ENCODE data around the gene CSNK1G1.
"Not testable (repeated sequence)": the region's sequence is repeated elsewhere in the genome, so short reads cannot be mapped to it uniquely, and the experiment has no call there.

CSNK1G1 gene

DNA sequence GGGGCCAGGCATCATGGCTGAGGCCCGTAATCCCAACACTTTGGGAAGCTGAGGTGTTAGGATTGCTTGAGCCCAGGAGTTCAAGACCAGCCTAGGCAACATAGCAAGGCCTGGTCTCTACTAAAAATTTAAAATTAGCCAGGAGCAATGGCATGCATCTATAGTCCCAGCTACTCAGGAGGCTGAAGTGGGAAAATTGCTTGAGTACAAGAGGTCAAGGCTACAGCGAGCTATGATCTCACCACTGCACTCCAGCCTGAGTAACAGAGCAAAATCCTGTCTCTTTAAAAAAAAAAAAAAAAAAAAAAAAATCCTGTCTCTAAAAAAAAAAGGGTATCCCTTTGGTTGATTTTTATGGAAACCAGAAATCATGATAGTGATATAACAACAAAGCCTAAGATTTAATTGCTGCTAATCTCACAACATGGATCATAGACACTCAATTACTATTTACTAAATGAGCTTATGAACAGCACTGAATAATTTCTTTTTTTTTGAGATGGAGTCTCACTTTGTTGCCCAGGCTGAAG, 13.2 kb upstream of the CSNK1G1 start:
- TF ChIP-seq POLR2A (IDR thresholded peaks at IDR 0.05; ENCODE audit: low read length): no peak
- TF ChIP-seq GATA1 (IDR thresholded peaks at IDR 0.05; ENCODE audit: low read depth, low read length): no peak
- no peak for DNase-seq

DNA sequence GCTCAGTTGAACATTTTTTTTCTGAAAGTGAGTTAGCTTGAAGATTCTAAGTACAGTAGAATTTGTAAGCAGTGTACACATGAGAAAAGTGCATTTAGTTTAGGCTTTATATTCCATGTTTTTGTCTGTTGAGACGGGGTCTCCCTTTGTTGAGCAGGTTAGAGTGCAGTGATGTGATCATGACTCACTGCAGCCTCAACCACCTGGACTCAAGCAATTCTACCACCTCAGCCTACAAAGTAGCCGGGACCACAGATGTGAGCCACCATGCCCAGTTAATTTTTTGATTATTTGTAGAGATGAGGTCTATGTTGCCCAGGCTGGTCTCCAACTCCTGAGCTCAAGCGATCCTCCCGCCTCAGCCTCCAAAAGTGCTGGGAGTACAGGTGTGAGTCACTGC, 5.3 kb upstream of the CSNK1G1 start:
- DNase-seq: no peak

GRCh38 chr15:64356710-64357040, 702 bp upstream of the CSNK1G1 start:
- no peak for DNase-seq
- no peak for TF ChIP-seq GATA1 (IDR thresholded peaks at IDR 0.05; ENCODE audit: low read depth, low read length)
- TF ChIP-seq POLR2A (IDR thresholded peaks at IDR 0.05; ENCODE audit: low read length): no peak

More for the DNA sequence above, 5.3 kb upstream of the CSNK1G1 start:
- no peak for TF ChIP-seq GATA1 (IDR thresholded peaks at IDR 0.05; ENCODE audit: low read depth, low read length)
- no peak for TF ChIP-seq POLR2A (IDR thresholded peaks at IDR 0.05; ENCODE audit: low read length)

GRCh38 chr15:64355348-64355943, 527 bp downstream of the CSNK1G1 start:
- DNase-seq: peak; percentile 41 to 53
- TF ChIP-seq POLR2A (IDR thresholded peaks at IDR 0.05; ENCODE audit: low read length): no peak

DNA sequence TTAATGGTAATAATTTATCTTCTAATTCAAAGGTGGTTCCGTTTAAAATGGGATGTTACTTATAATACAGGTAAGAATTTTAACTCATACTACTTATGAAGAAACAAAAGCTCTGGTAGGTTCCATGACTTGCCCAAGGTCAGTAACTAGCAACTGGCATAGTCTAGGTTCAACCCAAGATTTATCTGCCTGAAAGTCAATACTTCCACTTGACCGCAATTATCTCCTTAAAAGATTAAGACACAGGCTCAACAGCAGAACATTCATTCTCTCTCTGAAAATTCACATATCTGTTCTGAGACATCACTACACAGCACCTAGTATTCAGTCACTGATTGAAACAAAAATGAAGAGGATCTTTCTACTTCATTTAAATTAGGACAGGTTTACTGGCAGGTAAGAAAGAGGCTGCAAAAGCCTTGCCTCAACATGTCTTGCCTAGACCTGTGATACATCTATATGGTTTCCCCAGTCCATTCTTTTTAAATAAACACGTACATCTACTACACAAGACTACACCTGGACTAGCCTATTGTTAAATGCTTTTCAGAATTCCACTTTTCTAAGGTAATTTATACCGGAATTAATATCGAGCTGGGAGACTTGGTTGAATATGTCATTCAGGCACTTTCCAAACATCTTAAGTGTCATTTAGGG, 1.2 kb downstream of the CSNK1G1 start:
- TF ChIP-seq GATA1 (IDR thresholded peaks at IDR 0.05; ENCODE audit: low read depth, low read length) (no peak), POLR2A (IDR thresholded peaks at IDR 0.05; ENCODE audit: low read length) (no peak)
- DNase-seq: peak; percentile 29 to 37

GRCh38 chr15:64351265-64351664, 4.7 kb downstream of the CSNK1G1 start:
- TF ChIP-seq POLR2A (IDR thresholded peaks at IDR 0.05; ENCODE audit: low read length) (no peak), GATA1 (IDR thresholded peaks at IDR 0.05; ENCODE audit: low read depth, low read length) (no peak)
- DNase-seq: no peak

DNA sequence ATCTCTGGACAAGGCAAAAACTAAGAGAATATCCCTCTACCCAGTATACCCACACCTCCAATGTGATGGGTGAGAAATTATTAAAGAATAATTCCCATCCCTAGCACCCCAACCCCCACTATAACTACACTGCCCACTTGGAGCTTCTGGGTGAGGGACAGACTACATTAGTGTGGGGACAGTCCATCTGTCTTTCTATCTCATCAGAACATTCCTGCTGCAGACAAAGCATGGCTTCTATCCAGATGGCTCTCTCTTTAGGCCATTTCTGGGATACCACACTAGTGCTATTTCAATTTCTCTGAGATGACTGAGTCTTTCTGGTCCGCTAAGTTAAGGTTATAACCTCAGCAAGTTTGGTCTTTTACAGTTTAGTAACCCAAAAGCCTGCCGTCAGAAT, 6.6 kb downstream of the CSNK1G1 start:
- no peak for DNase-seq
- TF ChIP-seq POLR2A (IDR thresholded peaks at IDR 0.05; ENCODE audit: low read length) (no peak), GATA1 (IDR thresholded peaks at IDR 0.05; ENCODE audit: low read depth, low read length) (no peak)

- no peak for TF ChIP-seq GATA1 (IDR thresholded peaks at IDR 0.05; ENCODE audit: low read depth, low read length)
- DNase-seq: no peak
Measured at GRCh38 chr15:64348455-64348854, 7.5 kb downstream of the CSNK1G1 start.

GRCh38 chr15:64346242-64346641, 9.7 kb downstream of the CSNK1G1 start:
- DNase-seq: not testable (repeated sequence)

DNA sequence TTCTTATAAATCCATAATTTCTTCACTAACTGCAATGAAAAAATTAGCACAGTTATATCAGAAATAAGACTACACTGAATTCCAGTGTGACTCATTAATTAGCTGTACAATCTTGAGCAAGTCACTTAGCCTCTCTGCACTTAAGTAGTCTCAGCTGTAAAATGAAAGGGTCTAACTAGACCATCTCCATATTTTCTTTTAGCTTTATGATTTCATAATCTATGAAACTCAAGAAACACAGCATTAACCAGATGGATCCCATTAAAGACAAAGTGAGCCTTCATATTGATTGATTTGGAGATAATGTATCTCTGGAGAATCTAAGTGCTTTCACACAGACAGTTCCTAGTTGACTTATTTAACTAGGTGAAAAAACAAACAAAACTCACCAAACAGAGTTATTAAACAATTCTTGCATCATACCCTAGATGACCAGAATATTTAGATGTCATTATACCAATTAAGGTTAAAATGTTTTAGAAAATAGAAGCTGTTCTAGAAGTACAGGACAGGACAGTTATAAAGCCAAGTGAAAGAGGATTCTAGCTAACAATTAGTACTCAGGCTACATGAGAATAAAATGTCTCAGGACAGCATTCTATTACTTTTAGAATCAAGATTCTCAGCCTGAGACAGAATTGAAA, 11.2 kb downstream of the CSNK1G1 start:
- TF ChIP-seq POLR2A (IDR thresholded peaks at IDR 0.05; ENCODE audit: low read length) (no peak), GATA1 (IDR thresholded peaks at IDR 0.05; ENCODE audit: low read depth, low read length) (no peak)
- DNase-seq: no peak

DNA sequence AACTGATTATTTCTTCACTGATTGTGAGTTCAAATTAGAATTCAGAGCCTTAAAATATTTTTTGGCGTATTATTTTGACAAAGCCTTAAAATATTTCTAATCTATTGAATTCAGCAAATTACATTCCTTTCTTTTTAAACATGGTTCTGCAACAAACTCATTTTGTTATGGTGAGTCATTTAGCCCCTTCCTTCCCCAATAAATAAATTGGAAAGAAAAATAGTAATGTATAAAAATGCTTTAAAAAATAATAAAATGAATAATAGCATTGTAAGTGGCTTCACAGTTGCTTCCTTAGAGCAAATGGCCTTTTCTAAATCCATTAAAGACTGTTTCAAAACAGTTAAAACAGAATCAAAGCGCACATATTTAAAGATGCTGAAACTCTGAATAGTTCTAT, 12.1 kb downstream of the CSNK1G1 start:
- no peak for DNase-seq
- TF ChIP-seq POLR2A (IDR thresholded peaks at IDR 0.05; ENCODE audit: low read length) (no peak), GATA1 (IDR thresholded peaks at IDR 0.05; ENCODE audit: low read depth, low read length) (no peak)

DNA sequence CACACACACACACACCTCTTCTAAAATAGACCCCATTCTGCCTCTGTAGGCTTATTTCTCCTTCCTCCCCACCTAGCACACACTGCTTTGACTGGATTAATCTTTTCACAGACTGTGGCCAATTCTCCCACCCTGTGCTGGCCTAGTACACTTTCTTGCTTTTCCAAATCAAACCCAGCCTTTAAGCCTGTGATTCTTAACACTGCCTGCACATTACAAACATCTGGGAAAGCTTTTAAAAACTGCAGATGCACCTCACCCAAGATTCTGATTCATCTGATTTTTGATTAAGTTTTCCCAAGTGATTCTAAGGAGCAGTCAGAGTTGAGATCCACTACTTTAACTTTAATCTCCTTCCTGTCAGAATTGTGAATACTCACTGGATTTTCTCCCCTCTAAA, 12.8 kb downstream of the CSNK1G1 start:
- TF ChIP-seq GATA1 (IDR thresholded peaks at IDR 0.05; ENCODE audit: low read depth, low read length) (no peak), POLR2A (IDR thresholded peaks at IDR 0.05; ENCODE audit: low read length) (no peak)

DNA sequence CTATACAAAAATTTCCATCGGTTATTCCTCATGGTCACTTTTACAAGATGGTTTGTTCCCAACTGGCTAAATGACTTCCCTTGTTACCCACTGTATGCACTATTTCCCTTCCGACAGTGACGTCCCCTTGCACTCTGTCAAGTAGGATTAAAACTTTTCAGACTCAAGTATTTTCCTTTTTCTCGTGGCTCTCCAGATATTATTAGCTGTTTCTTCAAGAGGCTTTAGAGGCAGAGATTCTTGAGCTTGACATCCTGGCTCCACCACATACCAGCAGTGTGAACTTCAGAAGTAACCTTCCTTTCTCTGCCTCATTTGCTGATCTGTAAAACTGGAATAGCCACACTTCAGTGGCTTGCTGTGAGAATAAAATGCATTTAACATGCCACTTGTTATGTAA, 14.0 kb downstream of the CSNK1G1 start:
- DNase-seq: no peak
- TF ChIP-seq GATA1 (IDR thresholded peaks at IDR 0.05; ENCODE audit: low read depth, low read length): no peak
- no peak for TF ChIP-seq POLR2A (IDR thresholded peaks at IDR 0.05; ENCODE audit: low read length)

More for the DNA sequence above, 12.8 kb downstream of the CSNK1G1 start:
- no peak for DNase-seq

DNA sequence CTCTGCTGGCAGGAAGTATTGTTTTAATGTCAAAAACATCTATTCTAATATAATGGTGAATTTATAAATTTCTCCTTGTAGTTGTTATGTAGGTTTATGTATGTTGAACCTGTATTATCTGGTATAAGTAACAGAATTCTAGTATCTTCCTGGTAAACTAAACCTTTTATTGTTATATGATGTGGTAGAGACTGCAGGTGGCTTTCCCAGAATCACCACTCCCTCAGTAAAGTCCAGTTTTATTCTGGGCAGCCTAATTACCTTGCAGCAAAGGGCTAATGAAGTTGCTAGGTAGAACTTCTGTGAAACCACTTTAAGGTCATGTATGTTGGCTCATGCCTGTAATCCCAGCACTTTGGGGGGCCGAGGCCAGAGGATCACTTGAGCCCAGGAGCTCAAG, 15.6 kb downstream of the CSNK1G1 start:
- TF ChIP-seq GATA1 (IDR thresholded peaks at IDR 0.05; ENCODE audit: low read depth, low read length) (no peak), POLR2A (IDR thresholded peaks at IDR 0.05; ENCODE audit: low read length) (no peak)
- DNase-seq: no peak

DNA sequence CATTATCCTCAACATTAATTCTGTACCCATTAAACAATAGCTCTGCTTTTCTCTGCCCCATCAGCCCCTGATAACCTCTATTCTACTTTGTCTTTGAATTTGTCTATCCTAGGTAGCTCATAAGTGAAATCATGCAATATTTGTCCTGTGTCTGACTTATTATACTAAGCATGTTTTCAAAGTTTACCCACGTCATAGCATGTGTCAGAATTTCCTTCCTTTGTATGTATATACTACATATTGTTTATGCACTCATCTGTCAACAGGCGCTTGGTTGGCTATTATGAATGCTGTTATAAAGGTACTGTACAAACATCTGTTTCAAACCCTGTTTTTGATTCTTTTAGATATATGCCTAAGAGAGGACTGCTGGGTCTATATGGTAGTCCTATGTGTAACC, 18.2 kb downstream of the CSNK1G1 start:
- DNase-seq: no peak
- TF ChIP-seq GATA1 (IDR thresholded peaks at IDR 0.05; ENCODE audit: low read depth, low read length): no peak
- no peak for TF ChIP-seq POLR2A (IDR thresholded peaks at IDR 0.05; ENCODE audit: low read length)
